Peyer's patch (tissue), 4 donors: ENCODE measurements around the gene NFKB1.

ENCODE experiments used
- POLR2A ChIP-seq, 2 donors: fragments of 450-650 bp; IDR thresholded peaks; one replicate each; pipeline ENCODE4 v1.5.1; 2017; ENCODE audit warnings: antibody characterized with exemption in 2 of 2, mild to moderate bottlenecking in 2 of 2, moderate library complexity in 2 of 2
- TF ChIP-seq, protein P1 (sequence below), 6 experiments: fragments of 450-650 bp in 4 of 6; fragments of 200-600 bp in 2 of 6; sonication (generic) in 1 of 6; IDR thresholded peaks; one replicate each; pipeline ENCODE4 v1.5.1; 2017 to 2019; ENCODE audit warnings: antibody characterized with exemption in 6 of 6, mild to moderate bottlenecking in 3 of 6, moderate library complexity in 1 of 6

DNA sequence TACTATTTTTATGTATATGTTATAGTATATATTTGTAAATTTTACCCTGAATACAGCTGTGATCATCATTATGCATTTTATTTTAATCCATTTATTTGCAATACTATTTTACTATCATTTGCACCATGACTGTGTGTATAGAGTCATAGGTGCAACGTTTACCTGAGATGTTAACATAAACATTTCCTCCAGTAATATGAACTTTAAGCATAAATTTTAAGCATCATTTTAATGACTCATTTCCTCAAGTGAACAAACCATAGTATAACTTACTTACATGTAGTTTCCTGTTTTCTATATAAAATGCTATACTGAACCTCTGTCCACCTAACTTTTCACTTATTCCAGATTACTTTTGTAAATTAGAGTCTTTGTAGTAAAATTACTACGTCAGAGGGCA lies 92.8 kb downstream of the NFKB1 start:
- TF ChIP-seq, protein P1, sequence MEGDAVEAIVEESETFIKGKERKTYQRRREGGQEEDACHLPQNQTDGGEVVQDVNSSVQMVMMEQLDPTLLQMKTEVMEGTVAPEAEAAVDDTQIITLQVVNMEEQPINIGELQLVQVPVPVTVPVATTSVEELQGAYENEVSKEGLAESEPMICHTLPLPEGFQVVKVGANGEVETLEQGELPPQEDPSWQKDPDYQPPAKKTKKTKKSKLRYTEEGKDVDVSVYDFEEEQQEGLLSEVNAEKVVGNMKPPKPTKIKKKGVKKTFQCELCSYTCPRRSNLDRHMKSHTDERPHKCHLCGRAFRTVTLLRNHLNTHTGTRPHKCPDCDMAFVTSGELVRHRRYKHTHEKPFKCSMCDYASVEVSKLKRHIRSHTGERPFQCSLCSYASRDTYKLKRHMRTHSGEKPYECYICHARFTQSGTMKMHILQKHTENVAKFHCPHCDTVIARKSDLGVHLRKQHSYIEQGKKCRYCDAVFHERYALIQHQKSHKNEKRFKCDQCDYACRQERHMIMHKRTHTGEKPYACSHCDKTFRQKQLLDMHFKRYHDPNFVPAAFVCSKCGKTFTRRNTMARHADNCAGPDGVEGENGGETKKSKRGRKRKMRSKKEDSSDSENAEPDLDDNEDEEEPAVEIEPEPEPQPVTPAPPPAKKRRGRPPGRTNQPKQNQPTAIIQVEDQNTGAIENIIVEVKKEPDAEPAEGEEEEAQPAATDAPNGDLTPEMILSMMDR (IDR thresholded peaks at IDR 0.05): no peak
- TF ChIP-seq POLR2A (IDR thresholded peaks at IDR 0.05): no peak
